K562 (cell line): ENCODE results near the gene CACNA1I. TPM values are rescaled to one million over a fixed set of nuclear protein-coding genes. Genes with fewer than 3 reads are reported as not detected.

Experiments
- ATAC-seq: fragments of 200-7000 bp; cut with Tn5 transposase; 3 replicates; pipeline ENCODE4 v1.9.1; 2020; ENCODE audit warnings: moderate library complexity
- BruUV-seq: library from RNA; stranded (reverse); fragments of 400-500 nt; replicated peaks from 2 replicates; lab custom pipeline; 2021; lab: Mats Ljungman, UMichigan
- CTCF ChIA-PET: fragments of 300-600 bp; formaldehyde crosslinking; extraction: SDS; loops from one replicate; lab custom pipeline; 2021; ENCODE audit warnings: low intra/inter-chr PET ratio; lab: Yijun Ruan, JAX
- POLR2A ChIA-PET: fragments of 300-600, 350-650 bp; sonication (Branson Sonifier 250); formaldehyde crosslinking; extraction: SDS; loops from one replicate; lab custom pipeline; 2021; ENCODE audit warnings: antibody characterized with exemption, inconsistent platforms; lab: Yijun Ruan, JAX
- DNase-seq, 4 experiments: peaks; one replicate each; pipeline versions ENCODE4 v3.0.0 to v3.0.0-alpha.2; 2011 to 2018; ENCODE audit warnings: low spot score in 3 of 4, mixed read lengths in 3 of 4; ENCODE audit errors: extremely low read depth in 1 of 4
- FAIRE-seq: peaks from 2 replicates; lab custom pipeline; 2011; peaks lifted over from hg19 to GRCh38; lab: Jason Lieb, UNC
- H2AFZ ChIP-seq: 2 replicates; pipeline ENCODE4 v1.6.0; 2011; ENCODE audit warnings: low read depth, low read length, control low read depth, inconsistent platforms
- H3K27ac ChIP-seq: fragments of 200-600 bp; 3 replicates; pipeline ENCODE4 v1.8.0; 2011; ENCODE audit warnings: low read depth, mild to moderate bottlenecking, control low read depth, inconsistent platforms, low read length, moderate library complexity, mixed read lengths; ENCODE audit errors: extremely low read depth
- H3K27me3 ChIP-seq, 2 experiments: fragments of 300-600 bp in 1 of 2; 2 replicates in 1 of 2; 3 replicates in 1 of 2; pipeline versions ENCODE4 v1.6.0 to v1.8.0; 2011; ENCODE audit warnings: inconsistent platforms in 2 of 2, low read length in 2 of 2, mild to moderate bottlenecking in 1 of 2, mixed read lengths in 1 of 2, moderate library complexity in 1 of 2; ENCODE audit not compliant: control insufficient read depth in 2 of 2, insufficient read depth in 2 of 2
- H3K36me3 ChIP-seq: fragments of 300-600 bp; 3 replicates; pipeline ENCODE4 v1.8.0; 2011; ENCODE audit warnings: mild to moderate bottlenecking, low read length, inconsistent platforms; ENCODE audit not compliant: control insufficient read depth, insufficient read depth
- H3K4me1 ChIP-seq, 2 experiments: fragments of 200-600 bp in 1 of 2; replicated peaks in 1 of 2; 2 replicates in 1 of 2; 3 replicates in 1 of 2; pipeline versions ENCODE4 v1.5.1 to v1.8.0; 2011; ENCODE audit warnings: inconsistent platforms in 2 of 2, low read length in 2 of 2, mild to moderate bottlenecking in 1 of 2, mixed read lengths in 1 of 2, moderate library complexity in 1 of 2; ENCODE audit not compliant: control insufficient read depth in 2 of 2, insufficient read depth in 2 of 2
- H3K4me2 ChIP-seq: 2 replicates; pipeline ENCODE4 v1.6.1; 2011; ENCODE audit warnings: low read length, control low read depth, inconsistent platforms, mixed read lengths; ENCODE audit not compliant: insufficient read depth
- H3K4me3 ChIP-seq: fragments of 200-600 bp; sonication (generic), shearing (Covaris generic); 2 replicates; pipeline ENCODE4 v1.5.1; 2016; ENCODE audit warnings: control low read depth, inconsistent platforms
- H3K79me2 ChIP-seq: fragments of 200-600 bp; 3 replicates; pipeline ENCODE4 v1.8.0; 2011; ENCODE audit warnings: low read length, inconsistent platforms; ENCODE audit not compliant: control insufficient read depth, insufficient read depth
- H3K9ac ChIP-seq, 2 experiments: 2 replicates each; pipeline versions ENCODE4 v1.6.0 to v1.6.1; 2011; ENCODE audit warnings: low read depth in 2 of 2, low read length in 2 of 2, control low read depth in 1 of 2, inconsistent platforms in 1 of 2, mild to moderate bottlenecking in 1 of 2, mixed read lengths in 1 of 2; ENCODE audit not compliant: insufficient read depth in 1 of 2
- H3K9me1 ChIP-seq: one replicate; pipeline ENCODE4 v1.6.0; 2011; ENCODE audit warnings: inconsistent platforms, mild to moderate bottlenecking, low read length, moderate library complexity; ENCODE audit not compliant: control insufficient read depth, insufficient read depth
- H3K9me3 ChIP-seq: replicated peaks from 2 replicates; pipeline ENCODE4 v1.5.1; 2011; ENCODE audit warnings: low read depth, low read length, inconsistent platforms; ENCODE audit not compliant: control insufficient read depth, insufficient read depth
- H4K20me1 ChIP-seq: replicated peaks from 2 replicates; pipeline ENCODE4 v1.6.1; 2011; ENCODE audit warnings: low read length, inconsistent platforms, mixed read lengths; ENCODE audit not compliant: control insufficient read depth, insufficient read depth
- HMBOX1 ChIP-seq: sonication (generic); IDR thresholded peaks from 2 replicates; pipeline ENCODE4 v1.6.1; 2016
- HOXB6 ChIP-seq: fragments of 250-450 bp; sonication (Bioruptor Pico); IDR thresholded peaks from 2 replicates; pipeline ENCODE4 v1.5.1; 2022; ENCODE audit warnings: mild to moderate bottlenecking, borderline replicate concordance
- IFI16 ChIP-seq: fragments of 250-450 bp; sonication (Bioruptor Pico); IDR thresholded peaks from 2 replicates; pipeline ENCODE4 v2.1.2; 2022; ENCODE audit warnings: mild to moderate bottlenecking, inconsistent platforms
- MCM2 ChIP-seq: fragments of 450-650 bp; IDR thresholded peaks from 2 replicates; pipeline ENCODE4 v1.6.1; 2017; ENCODE audit warnings: low read depth, mild to moderate bottlenecking
- TCF7L2 ChIP-seq: fragments of 150-350 bp; IDR thresholded peaks from 2 replicates; pipeline ENCODE4 v1.6.1; 2016; ENCODE audit warnings: low read depth, mild to moderate bottlenecking, low read length, moderate library complexity
- ZNF668 ChIP-seq: fragments of 250-450 bp; sonication (Bioruptor Pico); IDR thresholded peaks from 2 replicates; pipeline ENCODE4 v1.8.0; 2022; ENCODE audit warnings: mild to moderate bottlenecking, inconsistent platforms
- ZNF75A ChIP-seq: fragments of 450-650 bp; formaldehyde crosslinking; IDR thresholded peaks from 2 replicates; pipeline ENCODE4 v1.4.0; 2020; ENCODE audit warnings: mild to moderate bottlenecking
- WGBS: fragments of 100-300 bp; shearing (Covaris generic); methylation state at CpG from one replicate; pipeline ENCODE4 v1.1.6; 2016; ENCODE audit warnings: low coverage, mixed read lengths; ENCODE audit not compliant: insufficient coverage; ENCODE audit errors: missing lambda C conversion rate; 5-methylcytosine and 5-hydroxymethylcytosine counted together
- in situ Hi-C: fragments of 300-500 bp; cut with MboI; formaldehyde crosslinking; loops from 4 replicates; pipeline ENCODE4 v1.15.0; 2018; ENCODE audit warnings: inconsistent platforms, mixed read lengths
- intact Hi-C: fragments of 100-400 bp; cut with micrococcal nuclease; formaldehyde crosslinking; loops from 2 replicates; pipeline ENCODE4 v1.14.2; 2022
- polyA plus RNA-seq, 8 experiments: library from polyadenylated mRNA; depleted of rRNA in 4 of 8; stranded (reverse) in 5 of 8; unstranded in 3 of 8; fragments of >200 nt; fragmentation: Nextera tagmentation in 2 of 8; fragmentation: Illumina TruSeq in 1 of 8; extraction: Ambion mirVana in 2 of 8; extraction: Trizol in 1 of 8; gene quantifications; 2 replicates each; pipeline versions ENCODE4 v1.2.1 to v1.2.3, GENCODE V29; 2011 to 2014; ENCODE audit warnings: inconsistent platforms in 1 of 8, missing spikeins in 1 of 8
- total RNA-seq, 7 experiments: library from RNA; depleted of rRNA in 6 of 7; stranded (reverse); fragments of >200 nt in 6 of 7; fragmentation: Illumina TruSeq in 2 of 7; extraction: Trizol in 2 of 7; gene quantifications; 2 replicates each; pipeline versions ENCODE4 v1.2.1 to v1.2.3, GENCODE V29; 2011 to 2021; ENCODE audit warnings: low replicate concordance in 1 of 7
- TF ChIP-seq, protein P1 (sequence below): fragments of 250-450 bp; sonication (Bioruptor Pico); IDR thresholded peaks from 2 replicates; pipeline ENCODE4 v1.5.0; 2021

Gene CACNA1I
- total and polyA plus RNA-seq, 9 of the 15 experiments (the other 6 are each of a cell fraction or from before 2014, with no cell fraction given) = 0.01 to 0.79 (median 0.32) TPM; not detected in 1

- TF ChIP-seq ZNF668 (CRISPR knock-in tag) = no peak
Observed at GRCh38 chr22:39683639-39684038, 113.1 kb downstream of the CACNA1I start (continued).

DNA sequence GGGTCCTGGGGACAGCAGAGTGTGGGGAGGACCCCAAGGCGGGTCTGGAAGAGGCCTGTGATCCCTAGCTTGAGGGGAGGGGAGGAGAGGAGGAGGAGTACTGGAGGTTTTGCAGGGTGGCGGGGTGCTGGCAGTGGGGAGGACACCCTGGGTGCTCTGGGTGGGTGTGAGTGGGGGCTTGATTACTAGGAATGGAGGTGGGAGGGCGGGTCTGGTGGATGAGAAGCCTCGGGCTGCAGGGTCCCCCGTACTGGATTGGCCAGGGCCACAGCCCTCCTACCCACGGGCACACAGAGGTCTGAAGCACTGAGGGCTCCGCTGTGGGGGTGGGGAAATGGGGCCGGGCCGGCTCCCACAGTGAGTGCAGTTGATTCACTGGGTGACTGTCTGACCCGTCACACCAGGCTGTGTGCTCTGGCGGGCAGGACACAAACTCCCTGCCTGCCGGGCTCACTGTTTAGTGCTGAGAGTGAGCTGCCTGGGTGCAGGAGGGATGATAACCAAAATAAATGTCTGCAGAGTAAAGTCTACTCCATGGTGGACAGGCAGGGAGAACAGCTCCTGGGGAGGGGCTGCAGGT, 114.2 kb downstream of the CACNA1I start:
- Histone ChIP-seq H3K4me3 (no peak overlapping the region), H3K9me1 (no peaks in the 10 kb centered on the region), H3K9ac (no peak overlapping the region; a peak in 1 of 4 replicates), H2AFZ (no peak overlapping the region), H3K9me3 (no peaks in the 10 kb centered on the region), H3K36me3 (no peaks in the 10 kb centered on the region), H3K4me2 (no peak overlapping the region), H3K27me3 (no peaks in the 10 kb centered on the region), H3K79me2 (no peaks in the 10 kb centered on the region), H4K20me1 (no peaks in the 10 kb centered on the region), H3K4me1 (peaks cover 0 to 22% of the 10 kb centered on the region in 2 experiments; a peak in 2 of 5 replicates), H3K27ac (no peak overlapping the region)
- ChIA-PET POLR2A (no interaction called here), CTCF (no interaction called here)
- WGBS = 58% methylated on average over 7 of the region's 12 CpGs
- TF ChIP-seq, protein P1, sequence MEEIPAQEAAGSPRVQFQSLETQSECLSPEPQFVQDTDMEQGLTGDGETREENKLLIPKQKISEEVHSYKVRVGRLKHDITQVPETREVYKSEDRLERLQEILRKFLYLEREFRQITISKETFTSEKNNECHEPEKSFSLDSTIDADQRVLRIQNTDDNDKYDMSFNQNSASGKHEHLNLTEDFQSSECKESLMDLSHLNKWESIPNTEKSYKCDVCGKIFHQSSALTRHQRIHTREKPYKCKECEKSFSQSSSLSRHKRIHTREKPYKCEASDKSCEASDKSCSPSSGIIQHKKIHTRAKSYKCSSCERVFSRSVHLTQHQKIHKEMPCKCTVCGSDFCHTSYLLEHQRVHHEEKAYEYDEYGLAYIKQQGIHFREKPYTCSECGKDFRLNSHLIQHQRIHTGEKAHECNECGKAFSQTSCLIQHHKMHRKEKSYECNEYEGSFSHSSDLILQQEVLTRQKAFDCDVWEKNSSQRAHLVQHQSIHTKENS (CRISPR knock-in tag) = no peak
- TF ChIP-seq MCM2 (no peak), ZNF75A (no peak), IFI16 (CRISPR knock-in tag) (no peak), HOXB6 (CRISPR knock-in tag) (no peak), TCF7L2 (no peak), HMBOX1 (no peak)
- no peak for FAIRE-seq
- in situ Hi-C loops (no loop called here), intact Hi-C loops (no loop called here)
- no peak for DNase-seq
- BruUV-seq = no TSS peak
- ATAC-seq = no peak
